K562 (cell line): ENCODE results near the gene TMEM217. TPM values are rescaled to one million over a fixed set of nuclear protein-coding genes. Genes with fewer than 3 reads are reported as not detected.

Source experiments
- CBX2 ChIP-seq: fragments of 200-600 bp; sonication (generic); IDR thresholded peaks from one replicate; pipeline ENCODE4 v1.6.1; 2012; ENCODE audit warnings: mild to moderate bottlenecking, low read length, inconsistent platforms; ENCODE audit not compliant: insufficient read depth, poor library complexity, severe bottlenecking
- CEBPB ChIP-seq: fragments of 450-650 bp; IDR thresholded peaks from 2 replicates; pipeline ENCODE4 v1.6.1; 2016; ENCODE audit warnings: missing genetic modification characterization, missing compliant biosample characterization
- FOXJ3 ChIP-seq: sonication (generic); formaldehyde crosslinking; IDR thresholded peaks from 2 replicates; pipeline ENCODE4 v1.4.0; 2020; ENCODE audit warnings: mild to moderate bottlenecking, missing genetic modification reagents
- HNRNPL ChIP-seq: fragments of 200-400 bp; formaldehyde crosslinking; IDR thresholded peaks from 2 replicates; pipeline ENCODE4 v1.6.1; 2017; ENCODE audit warnings: low read depth, mild to moderate bottlenecking, low read length
- L3MBTL2 ChIP-seq: fragments of 450-650 bp; IDR thresholded peaks from 2 replicates; pipeline ENCODE4 v1.6.1; 2016; ENCODE audit warnings: mild to moderate bottlenecking, moderate library complexity
- MCM2 ChIP-seq: fragments of 450-650 bp; IDR thresholded peaks from 2 replicates; pipeline ENCODE4 v1.6.1; 2017; ENCODE audit warnings: low read depth, mild to moderate bottlenecking
- NFYB ChIP-seq: IDR thresholded peaks from 2 replicates; pipeline ENCODE4 v1.6.1; 2011; ENCODE audit warnings: mild to moderate bottlenecking, moderate library complexity; ENCODE audit not compliant: insufficient read length; ENCODE audit errors: extremely low read depth
- PATZ1 ChIP-seq: fragments of 250-450 bp; sonication (Bioruptor Pico); IDR thresholded peaks from 2 replicates; pipeline ENCODE4 v1.5.0; 2020; ENCODE audit warnings: mild to moderate bottlenecking, borderline replicate concordance
- PHB ChIP-seq: fragments of 250-450 bp; sonication (Bioruptor Pico); IDR thresholded peaks from 2 replicates; pipeline ENCODE4 v1.5.0; 2021
- PHF8 ChIP-seq: fragments of 200-600 bp; sonication (generic); IDR thresholded peaks from 2 replicates; pipeline ENCODE4 v1.6.1; 2012; ENCODE audit warnings: mixed run types, mild to moderate bottlenecking, inconsistent platforms, low read length, moderate library complexity, borderline replicate concordance
- PKNOX1 ChIP-seq: fragments of 450-650 bp; IDR thresholded peaks from 2 replicates; pipeline ENCODE4 v1.6.1; 2016
- PREB ChIP-seq: sonication (generic); formaldehyde crosslinking; IDR thresholded peaks from 2 replicates; pipeline ENCODE4 v1.8.1; 2023; ENCODE audit warnings: mild to moderate bottlenecking, missing genetic modification reagents
- RERE ChIP-seq: sonication (generic); formaldehyde crosslinking; IDR thresholded peaks from 2 replicates; pipeline ENCODE4 v1.8.0; 2023; ENCODE audit warnings: missing genetic modification reagents, mild to moderate bottlenecking, borderline replicate concordance
- SRSF9 ChIP-seq: fragments of 200-400 bp; formaldehyde crosslinking; IDR thresholded peaks from 2 replicates; pipeline ENCODE4 v1.6.1; 2017; ENCODE audit warnings: low read depth, low read length, borderline replicate concordance
- ZNF280B ChIP-seq: fragments of 250-450 bp; sonication (Bioruptor Pico); IDR thresholded peaks from 2 replicates; pipeline ENCODE4 v1.5.1; 2021; ENCODE audit warnings: mild to moderate bottlenecking
- polyA plus RNA-seq, 8 experiments: library from polyadenylated mRNA; depleted of rRNA in 4 of 8; stranded (reverse) in 5 of 8; unstranded in 3 of 8; fragments of >200 nt; fragmentation: Nextera tagmentation in 2 of 8; fragmentation: Illumina TruSeq in 1 of 8; extraction: Ambion mirVana in 2 of 8; extraction: Trizol in 1 of 8; gene quantifications; 2 replicates each; pipeline versions ENCODE4 v1.2.1 to v1.2.3, GENCODE V29; 2011 to 2014; ENCODE audit warnings: inconsistent platforms in 1 of 8, missing spikeins in 1 of 8
- total RNA-seq, 7 experiments: library from RNA; depleted of rRNA in 6 of 7; stranded (reverse); fragments of >200 nt in 6 of 7; fragmentation: Illumina TruSeq in 2 of 7; extraction: Trizol in 2 of 7; gene quantifications; 2 replicates each; pipeline versions ENCODE4 v1.2.1 to v1.2.3, GENCODE V29; 2011 to 2021; ENCODE audit warnings: low replicate concordance in 1 of 7

The TMEM217 gene
- total and polyA plus RNA-seq, 9 of the 15 experiments (the other 6 are each of a cell fraction or from before 2014, with no cell fraction given), result 1.3 to 8.0 (median 1.9) TPM

GRCh38 chr6:37170273-37171200, 87.4 kb downstream of the TMEM217 start (continued):
- TF ChIP-seq RERE (0 out of 2 replicates have a peak, but pooled peaks have one; percentile 50), PATZ1 (CRISPR knock-in tag) (no peak), MCM2 (no peak), CEBPB (no peak), CBX2 (no peak), ZNF280B (no peak), FOXJ3 (CRISPR knock-in tag) (no peak), SRSF9 (no peak), PKNOX1 (no peak), PREB (no peak), HNRNPL (peak; percentile 75), NFYB (no peak), L3MBTL2 (no peak), PHF8 (peak; percentile 47; the same call in 1 of the 2 replicates), PHB (no peak; the same call in none of the 2 replicates)
